Stimulated activated CD4-positive, alpha-beta T cell treated with anti-CD3 and anti-CD28 coated beads, Interleukin-2, amount 100 ng/mL, for 48 hours (primary cell): Measurements from ENCODE around the gene DNM1.
"Not testable (repeated sequence)": the region's sequence is repeated elsewhere in the genome, so short reads cannot be mapped to it uniquely, and the experiment has no call there.

Source experiments
- DNase-seq, 2 donors: peaks; one replicate each; pipeline ENCODE4 v3.0.0-alpha.2; 2020

DNM1 gene

DNA sequence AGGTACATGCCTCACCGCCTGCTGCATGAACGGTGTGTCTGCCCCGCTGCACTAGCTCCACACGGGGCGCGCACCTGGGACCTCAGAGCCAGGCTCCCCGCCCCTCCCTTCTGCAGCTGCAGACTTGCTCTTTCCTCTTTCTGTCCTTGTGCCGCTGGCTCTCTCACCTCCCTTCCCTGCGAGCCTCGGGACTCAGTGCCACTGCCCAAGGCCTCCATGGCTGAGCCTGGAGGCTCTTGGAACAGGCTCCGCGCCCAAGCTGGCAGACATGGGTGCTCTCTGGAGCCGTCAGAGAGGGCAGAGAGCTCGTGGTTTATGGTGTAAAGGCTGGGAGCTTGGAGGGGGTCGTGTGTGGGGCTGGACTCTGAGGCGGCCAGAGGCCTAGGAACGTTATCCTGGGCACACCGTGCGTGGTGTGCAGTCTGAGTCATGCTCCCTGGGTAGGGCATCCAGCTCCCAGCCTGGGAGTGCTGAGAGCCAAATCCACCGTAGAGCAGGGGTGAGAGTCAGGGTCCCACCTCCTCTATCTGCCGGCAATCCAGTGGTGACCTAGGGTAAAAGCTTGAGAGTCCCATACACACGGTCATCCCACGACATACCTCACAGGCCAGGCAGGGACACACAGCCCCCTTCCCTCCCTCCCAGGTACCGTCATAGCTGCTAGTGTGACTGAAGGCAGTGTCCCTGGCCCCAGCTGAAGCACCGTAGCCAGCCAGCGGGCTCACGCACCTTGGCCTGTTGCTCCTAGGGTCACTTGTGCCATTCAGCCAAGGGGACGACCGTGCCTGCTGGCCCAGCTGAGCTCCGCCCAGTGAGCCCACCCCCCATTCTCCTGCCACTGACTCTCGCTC lies 50.2 kb downstream of the DNM1 start:
- DNase-seq, result no peak

DNA sequence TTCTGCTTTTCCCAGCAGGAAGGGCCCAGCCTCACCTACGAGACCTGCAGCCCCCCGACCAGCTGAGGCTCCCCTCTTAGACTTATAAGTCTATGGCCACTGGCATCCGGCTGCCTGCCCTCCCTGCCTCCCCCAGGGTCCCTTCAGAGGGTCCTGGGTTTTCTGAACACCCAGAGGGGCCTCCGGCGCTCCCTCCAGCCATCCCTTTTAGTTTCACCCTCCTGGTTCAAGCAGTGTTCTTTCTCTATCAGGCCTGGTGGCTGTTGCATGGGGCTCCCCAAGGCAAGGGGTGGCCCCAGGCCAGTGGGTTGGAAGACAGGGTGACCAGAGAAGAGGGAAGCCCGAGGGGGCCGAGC lies 50.8 kb downstream of the DNM1 start:
- DNase-seq, result no peak

DNA sequence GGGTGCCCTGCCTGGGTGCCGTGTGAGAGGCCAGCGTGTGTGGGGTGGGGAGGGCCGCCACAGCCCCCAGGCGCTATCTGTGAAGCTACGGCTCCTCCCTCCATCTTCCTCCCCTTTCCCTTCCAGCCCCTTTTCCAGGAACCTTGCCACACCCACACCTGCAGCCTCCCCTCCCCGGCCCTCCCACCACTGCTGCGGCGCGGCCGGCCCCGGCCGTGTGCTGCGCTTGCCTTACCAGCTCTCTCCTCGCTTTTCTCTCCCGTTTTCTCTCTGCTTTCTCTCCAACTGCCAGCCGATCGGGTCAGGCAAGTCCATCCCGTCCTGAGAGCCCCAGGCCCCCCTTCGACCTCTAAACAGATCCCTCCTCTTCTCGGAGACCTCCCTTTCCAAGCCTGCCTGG lies 51.2 kb downstream of the DNM1 start:
- DNase-seq, result no peak

DNA sequence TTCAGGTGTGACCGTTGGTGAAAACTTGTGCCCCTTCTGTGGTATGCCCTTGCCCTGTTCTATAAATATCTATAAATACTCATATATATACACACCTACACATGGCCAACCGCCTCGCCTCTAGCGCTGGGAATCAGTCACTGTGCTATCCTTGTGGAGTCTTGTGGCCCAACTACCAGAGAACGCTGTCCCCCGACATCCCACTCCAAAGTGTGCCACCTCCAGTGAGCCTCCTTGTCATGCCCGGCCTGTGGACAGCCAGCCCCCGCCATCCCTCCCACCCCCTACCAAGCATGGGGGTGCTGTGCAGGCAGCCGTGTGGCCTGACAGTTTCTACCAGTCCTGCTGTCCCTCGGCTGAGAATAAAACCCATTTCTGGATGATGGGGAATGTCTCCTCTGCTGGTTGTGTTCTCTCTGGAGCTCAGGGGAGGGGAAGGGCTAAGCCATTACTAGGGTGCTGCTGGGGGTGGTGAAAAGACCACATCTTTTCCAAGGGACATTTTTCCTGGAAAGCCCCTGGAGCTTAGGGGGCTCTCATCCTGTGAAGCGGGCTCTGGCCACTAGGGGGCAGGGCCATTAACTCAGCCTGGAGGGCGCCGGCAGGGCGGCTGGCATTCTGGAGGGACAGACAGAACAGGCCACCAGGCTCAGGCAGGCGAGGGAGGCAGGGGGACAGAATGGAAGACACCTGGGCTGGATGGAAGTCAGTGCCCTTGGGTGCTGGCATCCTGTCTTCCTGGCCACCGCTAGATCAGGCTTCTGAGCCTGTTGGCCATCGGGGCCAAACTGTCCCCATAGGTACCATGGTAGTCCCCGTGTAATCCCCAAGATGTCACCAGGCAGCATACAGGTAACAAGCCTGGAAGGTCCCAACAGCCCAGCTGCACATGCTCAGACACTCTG lies 51.9 kb downstream of the DNM1 start:
- DNase-seq, result peak; percentile 41 to 54

DNA sequence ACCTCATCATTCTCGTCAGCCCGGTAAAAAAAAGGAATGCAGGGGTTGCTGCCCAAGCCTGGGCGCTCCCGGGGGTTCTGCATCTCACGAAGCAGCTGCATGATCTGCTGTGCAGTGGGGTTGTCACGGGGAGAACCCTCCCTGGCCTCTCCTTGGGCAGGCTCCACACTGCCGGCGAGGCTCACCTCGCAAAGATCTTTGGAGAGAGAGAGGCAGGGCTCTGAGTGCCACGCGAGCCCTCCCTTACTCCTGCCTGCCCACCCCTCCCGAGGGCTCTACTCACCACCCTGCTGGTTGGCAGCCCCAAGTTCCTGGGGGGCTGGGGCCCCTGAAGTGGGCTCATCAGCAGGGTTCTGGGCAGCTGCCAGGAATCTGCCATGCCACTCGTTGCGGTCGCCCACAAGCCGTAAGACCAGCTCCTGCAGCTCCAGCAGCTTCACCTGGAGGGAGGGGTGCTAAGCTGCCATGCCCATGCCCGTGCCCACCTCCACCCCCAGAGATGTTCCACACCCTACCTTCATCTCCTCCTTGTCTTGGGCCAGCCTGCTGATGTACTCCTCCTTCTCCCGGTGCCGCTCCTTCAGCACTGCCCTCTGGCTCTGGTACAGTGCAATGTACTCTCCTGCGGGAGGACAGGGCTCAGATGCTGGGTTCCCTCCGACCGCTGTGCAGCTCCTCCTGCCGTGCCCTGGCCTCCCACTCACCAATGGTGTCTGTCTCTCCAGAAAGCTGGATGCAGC lies 54.1 kb downstream of the DNM1 start:
- DNase-seq, result no peak

DNA sequence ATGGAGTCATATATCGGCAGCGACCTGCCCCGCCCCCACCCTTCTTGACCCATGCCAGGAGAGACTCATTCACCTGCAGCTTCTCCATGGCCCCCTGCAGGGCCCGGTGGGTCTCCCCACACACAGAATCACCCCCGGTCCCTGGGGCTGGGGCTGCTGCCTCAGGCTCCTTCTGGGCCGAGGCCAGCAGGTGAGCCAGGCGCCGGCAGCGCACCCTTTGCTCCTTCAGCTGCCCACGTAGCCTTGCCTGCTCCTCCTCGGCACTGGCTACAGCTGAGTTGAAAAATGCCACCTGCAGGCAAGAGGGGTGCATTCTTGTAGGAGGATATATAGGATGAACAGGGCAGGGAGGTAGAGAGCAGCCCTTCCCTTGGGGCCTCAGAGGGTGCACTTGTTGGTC lies 54.7 kb downstream of the DNM1 start:
- no peak for DNase-seq

DNA sequence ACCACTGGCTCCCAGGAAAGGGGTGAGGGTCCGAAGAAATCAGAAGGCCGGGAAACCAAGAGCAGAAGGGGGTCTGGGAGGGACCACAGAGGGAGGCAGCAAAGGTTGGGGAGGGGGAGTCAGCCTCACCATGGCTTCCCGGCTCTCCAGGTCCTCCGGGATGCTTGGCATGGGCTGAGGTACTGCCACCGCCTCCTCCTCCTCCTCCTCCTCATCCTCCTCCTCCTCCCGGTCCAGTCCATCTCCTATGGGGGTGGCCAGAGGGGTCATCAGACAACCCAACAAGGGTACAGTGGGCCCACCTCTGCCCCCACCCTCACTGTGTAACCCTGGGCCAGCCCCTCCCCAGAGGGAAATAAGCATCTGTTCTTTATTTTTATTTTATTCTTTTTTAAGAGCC lies 55.1 kb downstream of the DNM1 start:
- DNase-seq, result no peak

DNA sequence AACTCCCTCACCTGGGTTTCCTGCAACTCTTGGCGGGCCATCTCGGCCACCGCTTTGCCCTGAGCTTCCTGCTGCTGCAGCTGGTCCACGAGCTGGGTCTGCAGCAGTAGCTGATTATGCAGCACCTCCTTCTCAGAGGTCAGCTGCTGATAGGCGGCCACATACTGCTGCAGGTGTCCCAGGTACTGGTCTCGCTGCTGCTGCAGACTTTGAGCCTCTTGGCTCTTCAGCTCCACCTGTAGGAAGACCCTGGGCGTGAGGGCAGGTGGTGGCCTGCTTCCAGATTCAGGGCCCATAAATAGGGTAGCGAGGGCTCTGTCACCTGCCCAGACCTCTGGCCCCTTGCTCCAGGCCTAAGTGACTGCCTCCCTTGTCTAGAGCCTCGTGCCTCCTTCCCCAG lies 56.0 kb downstream of the DNM1 start:
- no peak for DNase-seq

DNA sequence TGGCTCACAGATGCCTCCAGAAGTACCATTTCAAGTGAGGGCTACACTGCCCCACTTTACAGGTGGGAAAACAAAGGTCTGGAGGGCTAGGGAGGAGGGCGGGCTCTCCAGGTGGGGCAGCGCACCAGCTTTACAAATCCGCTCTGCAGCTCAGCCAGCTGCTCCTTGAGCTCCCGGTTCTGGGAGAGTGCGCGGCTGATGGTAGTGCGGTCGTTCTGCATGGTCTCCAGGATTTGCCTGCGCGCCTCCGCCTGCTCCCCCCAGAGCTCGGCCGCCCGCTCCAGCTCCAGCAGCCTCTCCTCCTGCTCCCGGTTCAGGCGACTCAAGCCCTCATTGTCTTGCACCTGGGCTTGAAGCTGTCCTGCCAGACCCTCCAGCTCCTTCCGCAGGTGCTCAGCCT lies 57.2 kb downstream of the DNM1 start:
- DNase-seq, result no peak

DNA sequence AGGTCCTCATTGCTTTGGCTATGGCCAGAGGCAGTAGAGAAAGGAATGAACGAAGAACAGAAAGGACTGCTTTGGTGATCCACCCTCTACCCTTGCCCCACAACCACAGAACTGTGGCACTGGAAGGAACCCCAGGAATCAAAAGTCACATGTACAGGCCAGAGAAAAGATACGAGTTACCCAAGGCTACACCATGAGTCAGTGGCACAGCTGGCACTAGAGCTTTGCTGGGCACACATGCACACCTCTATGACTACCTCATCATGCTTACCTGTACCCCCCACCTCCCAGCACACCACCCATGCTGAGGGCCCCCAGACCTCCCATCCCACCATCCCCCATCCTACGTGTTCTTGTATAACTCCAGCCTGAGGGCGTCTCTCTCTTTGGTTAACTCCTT lies 59.5 kb downstream of the DNM1 start:
- DNase-seq, result no peak

DNA sequence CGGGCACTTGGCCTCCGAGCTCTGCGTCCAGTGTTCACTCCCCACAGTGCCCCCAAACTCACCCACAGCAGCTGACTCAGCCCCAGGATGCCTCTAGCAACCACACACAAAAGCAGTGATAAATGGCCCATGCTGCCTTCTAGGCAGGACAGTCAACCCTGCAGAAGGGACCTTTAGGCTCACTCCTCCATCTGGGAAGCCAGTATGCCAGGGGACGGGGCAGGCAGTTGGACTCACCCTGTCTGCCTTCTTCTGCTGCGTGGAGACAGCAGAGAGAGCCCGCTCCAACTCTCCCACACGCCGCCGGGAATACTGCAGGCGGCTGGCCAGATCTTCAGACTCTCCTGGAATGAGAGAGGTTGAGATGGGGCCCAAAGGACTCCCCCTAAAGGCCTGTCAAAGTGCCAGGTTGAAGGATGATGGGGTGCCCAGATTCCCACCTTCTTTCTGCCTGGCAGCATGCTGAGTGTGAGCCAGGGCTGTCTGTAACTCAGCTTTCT lies 62.2 kb downstream of the DNM1 start:
- no peak for DNase-seq

DNA sequence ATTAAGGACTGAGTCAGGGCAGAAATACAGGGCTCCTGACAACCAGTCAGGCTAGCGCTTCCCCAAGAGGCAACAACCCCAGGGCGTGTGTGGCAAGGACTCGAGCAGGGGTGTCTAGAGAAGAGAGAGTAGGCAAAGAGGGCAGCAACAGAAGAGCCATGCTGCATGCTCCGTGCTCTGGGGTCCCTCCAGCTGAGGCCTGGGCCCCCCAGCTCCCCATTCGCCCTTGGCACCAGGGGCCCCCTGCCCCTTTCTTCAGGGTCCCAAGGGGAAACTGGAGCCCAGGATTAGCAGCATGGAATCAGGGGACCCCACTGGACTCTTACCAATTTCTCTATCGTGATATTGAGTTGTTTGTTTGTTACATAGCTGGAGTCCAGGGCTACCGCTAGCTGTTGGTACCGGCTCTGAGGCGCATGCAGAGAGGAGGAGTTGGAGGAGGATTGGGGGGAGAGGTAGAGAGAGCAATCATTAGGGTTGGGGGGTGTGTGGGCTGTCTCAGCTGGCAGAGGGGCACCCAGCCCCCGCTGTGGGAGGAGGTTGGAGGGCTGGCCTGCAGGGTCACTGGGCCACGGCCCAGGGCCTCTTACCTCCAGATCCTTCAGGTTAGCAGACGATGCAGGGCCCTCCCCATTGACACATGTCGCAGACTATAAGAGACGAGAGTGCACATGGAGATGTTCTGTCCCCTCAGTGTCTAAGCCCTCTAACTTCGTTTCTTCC lies 63.9 kb downstream of the DNM1 start:
- DNase-seq, result no peak

DNA sequence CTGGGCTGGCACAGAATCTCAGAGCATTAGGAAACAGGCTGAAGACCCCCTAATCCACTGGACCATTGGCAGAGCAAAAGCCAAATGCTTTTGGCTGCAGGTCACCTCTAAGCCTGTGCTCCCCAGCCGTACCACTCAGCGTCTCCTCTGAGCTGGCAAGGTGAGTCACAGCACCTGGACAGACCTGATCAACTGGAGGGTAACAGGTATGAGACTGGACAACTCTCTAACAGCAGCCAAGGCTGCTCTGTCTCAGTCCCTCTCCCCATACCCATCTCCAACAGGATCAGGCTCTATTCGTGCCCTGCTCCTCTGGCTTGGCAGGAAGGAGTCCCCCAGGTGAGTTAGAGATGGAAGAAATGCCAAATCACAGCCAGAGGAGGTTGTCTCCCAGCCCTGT lies 67.9 kb downstream of the DNM1 start:
- DNase-seq, result no peak

DNA sequence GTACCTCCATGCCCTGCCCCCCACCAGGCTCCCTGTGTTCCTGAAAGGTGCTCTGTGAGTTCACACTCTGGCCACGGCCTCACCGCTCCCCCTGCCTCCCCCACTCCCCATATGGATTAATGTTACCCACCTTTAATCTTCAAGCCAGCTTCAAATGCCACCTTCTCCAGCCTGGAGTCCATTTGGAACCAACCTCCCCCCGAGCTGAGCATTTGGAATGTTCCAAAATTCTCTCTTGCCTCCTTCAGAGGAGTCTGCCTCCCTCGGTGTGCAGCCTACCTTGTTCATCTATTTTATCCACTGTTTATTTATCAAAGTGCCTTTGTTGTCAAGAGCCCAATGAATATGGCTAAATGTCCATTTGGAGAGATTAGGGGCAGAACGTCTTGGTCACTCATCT lies 68.3 kb downstream of the DNM1 start:
- DNase-seq, result no peak

DNA sequence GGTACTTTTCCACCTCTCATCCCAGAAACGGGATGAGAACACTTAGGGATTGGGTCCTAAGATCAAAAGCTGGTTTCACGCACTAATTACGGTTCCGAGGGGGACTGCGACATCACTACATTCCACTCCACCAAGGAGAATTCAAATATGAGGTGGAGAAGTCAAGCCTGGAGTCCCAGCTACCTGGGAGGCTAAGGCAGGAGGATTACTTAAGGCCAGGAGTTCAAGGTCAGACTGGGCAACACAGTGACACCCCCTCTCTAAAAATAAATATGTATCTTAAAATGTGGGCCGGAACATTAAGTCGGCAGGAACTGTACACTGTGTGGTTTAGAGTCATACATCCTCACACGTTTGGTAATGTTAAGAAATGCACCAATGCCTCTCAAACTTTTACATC lies 71.1 kb downstream of the DNM1 start:
- DNase-seq, result no peak

DNA sequence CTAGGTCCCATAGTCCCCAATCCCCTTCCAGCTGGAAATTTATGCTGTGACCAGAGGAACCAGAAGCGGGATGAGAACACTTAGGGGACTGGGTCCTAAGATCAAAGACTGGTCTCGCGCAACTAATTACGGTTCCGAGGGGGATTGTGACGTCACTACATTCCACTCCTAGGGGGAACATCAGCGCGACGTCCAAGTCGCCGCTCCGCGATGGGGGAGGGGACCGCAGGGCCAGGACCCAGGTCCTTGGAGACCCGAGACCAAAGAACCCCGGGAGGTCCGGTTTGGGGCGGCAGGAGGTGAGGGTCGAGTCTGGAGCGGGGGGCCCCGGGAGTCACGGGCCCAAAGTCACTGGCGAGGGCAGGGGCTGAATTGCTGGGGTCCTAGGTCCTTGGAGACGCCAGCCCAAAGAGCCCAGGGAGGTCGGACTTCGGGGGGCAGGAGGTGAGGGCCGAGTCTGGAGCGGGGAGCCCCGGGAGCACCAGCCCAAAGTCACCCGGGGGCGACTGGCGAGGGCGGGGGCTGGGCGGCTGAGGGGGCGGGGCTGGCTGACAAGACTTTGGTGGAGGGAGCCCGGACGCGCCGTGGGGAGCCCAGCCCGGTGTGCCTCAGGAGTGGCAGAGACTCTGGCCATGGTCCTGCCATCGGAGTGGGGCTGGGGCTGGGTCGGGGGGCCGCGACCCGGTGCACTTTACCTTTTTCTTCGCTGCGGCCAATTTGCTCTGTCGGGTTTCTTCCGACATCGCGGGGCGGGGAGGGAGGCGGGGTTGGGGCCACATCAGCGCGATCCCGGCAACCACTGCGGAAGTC lies 72.2 kb downstream of the DNM1 start, which contains the start of gene GOLGA2:
GOLGA2 (minus strand) TSS at position 810 of the 810 bp plus-strand sequence; CDS start at position 779, 31 bp downstream.
- DNase-seq, result no peak

DNA sequence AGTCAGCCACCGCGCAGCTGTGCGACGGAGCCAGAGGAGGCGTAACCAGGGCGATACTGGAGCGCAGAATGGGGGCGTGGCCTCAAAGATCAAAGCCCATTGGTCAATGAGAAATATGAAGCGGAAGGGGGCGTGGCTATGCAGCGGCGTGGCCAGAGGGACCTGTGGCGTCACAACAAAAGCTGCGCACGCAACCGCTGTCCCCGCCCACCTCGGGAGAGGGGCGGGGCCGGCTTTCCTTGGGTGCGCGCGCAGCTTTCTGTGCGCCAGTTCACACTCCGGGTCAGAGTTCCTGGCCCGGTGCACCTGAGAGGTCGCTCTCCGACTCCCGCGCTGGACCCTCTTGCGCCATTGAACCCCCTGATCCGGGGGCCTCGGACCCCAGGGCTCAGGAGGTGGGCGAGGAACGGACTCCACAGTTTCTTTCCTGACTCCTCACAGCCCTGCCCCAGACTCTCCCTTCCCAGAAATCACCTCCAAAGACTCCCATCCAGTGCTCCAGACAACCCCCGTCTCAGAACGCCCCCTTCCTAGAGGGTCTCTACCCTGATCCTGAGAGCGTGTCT lies 72.9 kb downstream of the DNM1 start, which contains the start of gene SWI5:
SWI5 (plus strand) TSS at position 269 of the 566 bp plus-strand sequence.
- DNase-seq, result peak; percentile 100

DNA sequence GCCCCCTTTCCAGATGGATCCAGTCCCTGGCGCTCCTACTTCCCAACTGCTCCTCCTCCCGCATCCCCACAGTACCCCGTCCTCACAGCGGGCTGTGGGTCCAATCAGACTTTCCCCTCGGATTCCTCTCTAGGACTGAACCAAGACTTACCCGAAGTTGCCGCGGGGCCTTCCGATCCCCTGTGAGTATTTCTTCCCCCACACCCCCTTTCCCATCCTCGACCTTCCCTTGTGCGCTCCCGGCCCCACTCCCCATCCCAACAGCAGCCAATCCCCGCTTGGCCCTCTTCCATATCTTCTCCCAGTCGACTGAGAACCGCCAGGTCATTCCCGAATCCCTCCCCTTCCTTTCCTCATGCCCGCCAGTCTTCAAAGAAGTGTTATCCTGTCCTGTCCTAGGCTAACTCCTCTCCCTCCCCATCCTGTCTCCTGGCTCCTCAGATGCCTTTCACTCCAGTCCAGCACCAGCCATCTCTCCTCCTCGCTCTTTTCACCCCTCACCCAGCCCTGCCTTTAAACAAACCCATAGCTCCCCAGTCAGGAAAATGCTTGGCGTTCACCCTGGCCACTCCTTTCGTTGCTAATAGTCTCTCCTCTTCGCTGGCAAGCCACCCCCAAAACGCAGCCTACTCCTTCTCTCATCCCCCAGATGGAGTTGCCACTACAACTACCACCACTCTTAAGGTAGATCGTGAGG lies 73.5 kb downstream of the DNM1 start:
- no peak for DNase-seq

DNA sequence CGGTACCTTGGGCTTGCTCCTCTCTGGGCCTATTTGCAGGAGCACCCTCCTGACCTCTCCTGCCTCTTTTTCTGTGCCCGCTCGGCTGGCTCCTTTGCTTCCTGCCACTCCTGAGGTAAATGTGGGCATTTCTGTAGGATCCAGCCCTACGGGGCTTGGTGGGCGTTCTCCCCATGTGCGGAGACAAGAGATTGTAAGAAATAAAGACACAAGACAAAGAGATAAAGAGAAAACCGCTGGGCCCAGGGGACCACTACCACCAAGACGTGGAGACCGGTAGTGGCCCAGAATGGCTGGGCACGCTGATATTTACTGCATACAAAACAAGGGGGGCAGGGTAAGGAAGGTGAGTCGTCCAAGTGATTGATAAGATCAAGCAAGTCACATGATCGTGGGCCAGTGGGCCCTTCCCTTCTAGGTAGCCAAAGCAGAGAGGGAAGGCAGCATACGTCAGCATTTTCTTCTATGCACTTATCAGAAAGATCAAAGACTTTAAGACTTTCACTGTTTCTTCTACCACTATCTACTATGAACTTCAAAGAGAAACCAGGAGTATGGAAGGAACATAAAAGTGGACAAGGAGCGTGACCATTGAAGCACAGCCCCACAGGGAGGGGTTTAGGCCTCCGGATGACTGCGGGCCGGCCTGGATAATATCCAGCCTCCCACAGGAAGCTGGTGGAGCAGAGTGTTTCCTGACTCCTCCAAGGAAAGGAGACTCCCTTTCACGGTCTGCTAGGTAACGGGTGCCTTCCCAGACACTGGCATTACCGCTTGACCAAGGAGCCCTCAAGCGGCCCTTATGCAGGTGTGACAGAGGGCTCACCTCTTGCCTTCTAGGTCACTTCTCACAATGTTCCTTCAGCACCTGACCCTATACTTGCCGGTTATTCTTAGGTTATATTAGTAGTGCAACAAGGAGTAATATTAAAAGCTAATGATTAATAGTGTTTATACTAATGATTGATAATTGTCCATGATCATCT lies 76.2 kb downstream of the DNM1 start:
- DNase-seq, result not testable (repeated sequence)
